Measurements from ENCODE around the gene PLA2G4D.
A peak's percentile ranks its signal among the peaks of the same experiment; 100 is the strongest.

The PLA2G4D gene

GRCh38 chr15:42134617-42135245 is 40.4 kb upstream of the PLA2G4D start:
- no peaks in the 10 kb centered on the region for H3K36me3 ChIP-seq (replicated peaks)
- no peak overlapping the region for H3K27ac ChIP-seq
- H3K4me3 ChIP-seq (ENCODE audit: low read depth, low read length) = no peak overlapping the region
- peaks cover 19% of the 10 kb centered on the region for H3K27me3 ChIP-seq (replicated peaks)
- DNase-seq = no peak
- in situ Hi-C loops (cut with HindIII; ENCODE audit: low pct_ligation_motif_present, low sequenced_read_pairs) = no loop called here
- no peak for TF ChIP-seq CTCF (IDR thresholded peaks at IDR 0.05; ENCODE audit: low read depth, low read length, missing control alignments)

- Histone ChIP-seq H3K4me3 (ENCODE audit: low read depth, low read length) (no peak overlapping the region), H3K27ac (no peak overlapping the region), H3K36me3 (replicated peaks) (no peaks in the 10 kb centered on the region), H3K27me3 (replicated peaks) (peaks cover 23% of the 10 kb centered on the region)
- DNase-seq = no peak
- in situ Hi-C loops (cut with HindIII; ENCODE audit: low pct_ligation_motif_present, low sequenced_read_pairs) = no loop called here
- peak; percentile 92 for TF ChIP-seq CTCF (IDR thresholded peaks at IDR 0.05; ENCODE audit: low read depth, low read length, missing control alignments)
These were observed 39.6 kb upstream of the PLA2G4D start for GRCh38 chr15:42133886-42134502.

- no peak for DNase-seq
- in situ Hi-C loops (cut with HindIII; ENCODE audit: low pct_ligation_motif_present, low sequenced_read_pairs) = no loop called here
- Histone ChIP-seq H3K4me3 (ENCODE audit: low read depth, low read length) (no peak overlapping the region), H3K27me3 (replicated peaks) (peaks cover 23% of the 10 kb centered on the region), H3K36me3 (replicated peaks) (no peaks in the 10 kb centered on the region), H3K27ac (no peak overlapping the region)
- no peak for TF ChIP-seq CTCF (IDR thresholded peaks at IDR 0.05; ENCODE audit: low read depth, low read length, missing control alignments)
These were observed 39.0 kb upstream of the PLA2G4D start for GRCh38 chr15:42133356-42133755.

GRCh38 chr15:42131826-42132806 is 37.8 kb upstream of the PLA2G4D start:
- no peaks in the 10 kb centered on the region for H3K36me3 ChIP-seq (replicated peaks)
- H3K27me3 ChIP-seq (replicated peaks) = peaks cover 23% of the 10 kb centered on the region
- TF ChIP-seq CTCF (IDR thresholded peaks at IDR 0.05; ENCODE audit: low read depth, low read length, missing control alignments) = no peak
- H3K4me3 ChIP-seq (ENCODE audit: low read depth, low read length) = no peak overlapping the region
- in situ Hi-C loops (cut with HindIII; ENCODE audit: low pct_ligation_motif_present, low sequenced_read_pairs) = no loop called here
- H3K27ac ChIP-seq = no peak overlapping the region
- DNase-seq = no peak

- peaks cover 23% of the 10 kb centered on the region for H3K27me3 ChIP-seq (replicated peaks)
- no peak overlapping the region for H3K27ac ChIP-seq
- TF ChIP-seq CTCF (IDR thresholded peaks at IDR 0.05; ENCODE audit: low read depth, low read length, missing control alignments) = no peak
- no peak overlapping the region for H3K4me3 ChIP-seq (ENCODE audit: low read depth, low read length)
- no peak for DNase-seq
- H3K36me3 ChIP-seq (replicated peaks) = no peaks in the 10 kb centered on the region
- in situ Hi-C loops (cut with HindIII; ENCODE audit: low pct_ligation_motif_present, low sequenced_read_pairs) = no loop called here
These were observed 36.6 kb upstream of the PLA2G4D start for GRCh38 chr15:42131006-42131405.
